Fibroblast of skin of right biceps (primary cell): ENCODE results near the gene SLC52A1.
A peak's percentile ranks its signal among the peaks of the same experiment; 100 is the strongest.

Experiments used
- DNase-seq: peaks from one replicate; pipeline ENCODE4 v3.0.0-alpha.2; 2013

Gene SLC52A1

DNA sequence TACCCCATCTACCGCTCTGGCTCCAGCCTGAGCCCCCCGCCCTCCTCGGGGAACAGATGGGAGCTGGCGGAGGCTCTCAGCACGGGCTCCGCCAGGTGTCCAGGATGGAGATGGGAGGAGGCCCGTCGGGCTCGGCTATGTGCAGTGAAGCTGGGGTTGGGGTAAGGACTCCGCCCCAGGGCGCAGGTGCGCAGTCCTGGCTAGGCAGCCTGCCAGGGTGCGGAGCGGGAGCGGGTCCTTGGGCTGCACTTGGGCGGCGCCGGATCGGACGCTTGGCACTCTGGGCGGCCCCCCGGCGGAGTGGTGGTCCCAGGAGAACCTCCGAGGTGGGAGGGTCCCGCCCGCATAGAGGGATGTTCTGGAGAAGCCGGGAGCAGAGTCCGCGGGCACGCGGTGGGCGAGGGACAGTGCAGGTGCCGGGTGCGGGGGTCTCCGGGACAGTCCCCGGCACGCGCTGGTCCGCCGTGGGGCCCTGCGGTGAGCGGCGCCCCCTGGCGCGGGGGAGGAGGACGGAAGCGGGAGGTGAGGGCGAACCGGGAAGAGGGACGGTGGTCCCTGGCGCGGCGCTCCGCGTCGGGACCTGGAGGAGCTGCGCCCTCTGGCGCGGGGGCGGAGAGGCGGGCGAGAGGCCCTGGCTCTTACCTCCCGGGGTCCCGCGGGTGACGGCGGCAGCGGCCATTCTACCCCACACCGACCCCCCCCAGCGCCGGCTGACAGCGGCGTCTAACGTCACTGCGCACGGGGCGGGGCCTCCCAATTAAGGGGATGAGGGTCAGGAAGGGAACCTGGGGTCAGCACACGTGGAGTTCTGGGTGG is 48.1 kb downstream of the SLC52A1 start, which contains the start of gene CAMTA2:
CAMTA2 (minus strand) TSS at position 725 of the 816 bp plus-strand sequence. CDS start 1,453 bp downstream, outside the sequence.
- DNase-seq: peak; percentile 84

DNA sequence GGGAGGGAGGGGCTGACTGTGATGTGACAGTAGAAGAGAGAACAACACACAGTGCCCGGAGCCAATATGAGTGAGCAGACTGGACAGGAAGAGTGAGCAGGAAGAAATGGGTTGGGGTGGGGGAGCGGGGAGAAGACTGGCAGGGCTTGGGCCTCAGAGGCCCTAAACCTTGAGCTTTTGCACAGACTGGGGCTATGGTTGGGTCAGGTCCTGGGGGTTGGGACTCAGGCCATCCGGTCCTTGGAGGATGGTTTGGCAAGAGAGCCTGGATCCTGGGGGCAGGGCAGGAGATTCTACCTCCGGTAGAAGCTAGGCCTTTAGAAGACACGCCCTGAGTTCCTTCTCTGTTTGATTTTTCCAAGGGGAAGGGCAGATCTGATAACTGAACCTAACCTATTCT is 48.8 kb downstream of the SLC52A1 start:
- no peak for DNase-seq
